Peyer's patch (tissue), 4 donors: ENCODE data around the gene ZNF503.

Experiments
- CTCF ChIP-seq, 6 experiments: fragments of 450-650 bp in 4 of 6; fragments of 200-600 bp in 2 of 6; sonication (generic) in 1 of 6; IDR thresholded peaks; one replicate each; pipeline ENCODE4 v1.5.1; 2017 to 2019; ENCODE audit warnings: antibody characterized with exemption in 6 of 6, mild to moderate bottlenecking in 3 of 6, moderate library complexity in 1 of 6
- POLR2A ChIP-seq, 2 donors: fragments of 450-650 bp; IDR thresholded peaks; one replicate each; pipeline ENCODE4 v1.5.1; 2017; ENCODE audit warnings: antibody characterized with exemption in 2 of 2, mild to moderate bottlenecking in 2 of 2, moderate library complexity in 2 of 2

GRCh38 chr10:75449382-75450074, 48.0 kb upstream of the ZNF503 start:
- TF ChIP-seq CTCF (IDR thresholded peaks at IDR 0.05): no peak
- no peak for TF ChIP-seq POLR2A (IDR thresholded peaks at IDR 0.05)
